T-cell (primary cell): ENCODE measurements around the gene ZKSCAN1. TPM values are rescaled to one million over a fixed set of nuclear protein-coding genes. Genes with fewer than 3 reads are reported as not detected.

Experiments
- ATAC-seq, 4 experiments: fragments of 200-7000 bp in 3 of 4; fragments of 150-1000 bp in 1 of 4; cut with Tn5 transposase; replicated peaks in 1 of 4; 1 replicate in 3 of 4; 2 replicates in 1 of 4; pipeline ENCODE4 v1.10.0; 2021; ENCODE audit warnings: moderate library complexity in 3 of 4, mild to moderate bottlenecking in 2 of 4, moderate number of reproducible peaks in 1 of 4
- CTCF ChIA-PET, 2 donors: fragments of 300-600 bp; sonication (Branson Sonifier 250); formaldehyde crosslinking; loops; one replicate each; lab custom pipeline; 2022; ENCODE audit warnings: antibody characterized with exemption in 2 of 2; lab: Charles Lee
- POLR2A ChIA-PET, 2 donors: fragments of 300-600 bp; sonication (Branson Sonifier 250); formaldehyde crosslinking; loops; one replicate each; lab custom pipeline; 2022; ENCODE audit warnings: antibody characterized with exemption in 2 of 2; lab: Charles Lee
- DNase-seq, 35 experiments: peaks; one replicate each; pipeline versions ENCODE4 v3.0.0 to v3.0.0-alpha.2; 2013 to 2023
- H3K27ac ChIP-seq: one replicate; pipeline ENCODE4 v1.5.1; 2013; ENCODE audit warnings: low read length
- H3K27me3 ChIP-seq, 2 experiments: replicated peaks in 1 of 2; 1 replicate in 1 of 2; 2 replicates in 1 of 2; pipeline versions ENCODE4 v1.6.1 to v1.7.0; 2013; ENCODE audit warnings: low read length in 1 of 2, mixed read lengths in 1 of 2; ENCODE audit not compliant: control insufficient read depth in 2 of 2, insufficient read depth in 2 of 2; ENCODE audit errors: extremely low read depth in 1 of 2
- H3K36me3 ChIP-seq, 2 donors: 1 replicate in 1 of 2; 2 replicates in 1 of 2; pipeline versions ENCODE4 v1.6.1 to v1.7.0; 2013; ENCODE audit warnings: low read length in 1 of 2; ENCODE audit not compliant: control insufficient read depth in 2 of 2, insufficient read depth in 1 of 2; ENCODE audit errors: extremely low read depth in 1 of 2
- H3K4me1 ChIP-seq, 2 experiments: 1 replicate in 1 of 2; 2 replicates in 1 of 2; pipeline versions ENCODE4 v1.6.1 to v1.7.0; 2013; ENCODE audit warnings: low read length in 2 of 2, mixed read lengths in 1 of 2; ENCODE audit not compliant: insufficient read depth in 2 of 2, control insufficient read depth in 1 of 2; ENCODE audit errors: extremely low read depth in 1 of 2
- H3K4me3 ChIP-seq, 2 donors: 1 replicate in 1 of 2; 2 replicates in 1 of 2; pipeline versions ENCODE4 v1.5.1 to v1.7.0; 2013; ENCODE audit warnings: mild to moderate bottlenecking in 2 of 2, low read length in 1 of 2, moderate library complexity in 1 of 2; ENCODE audit not compliant: control insufficient read depth in 1 of 2; ENCODE audit errors: extremely low read depth in 1 of 2
- H3K9me3 ChIP-seq: 2 replicates; pipeline ENCODE4 v1.7.0; 2013
- H3K27ac Mint-ChIP-seq, 2 donors: one replicate each; pipeline ENCODE4 v1.8.0; 2020 to 2021; ENCODE audit warnings: mild to moderate bottlenecking in 2 of 2, mixed read lengths in 2 of 2
- H3K27me3 Mint-ChIP-seq, 2 donors: one replicate each; pipeline ENCODE4 v1.8.0; 2021 to 2022; ENCODE audit warnings: mixed read lengths in 2 of 2
- H3K36me3 Mint-ChIP-seq: one replicate; pipeline ENCODE4 v1.8.0; 2021; ENCODE audit warnings: mixed read lengths
- H3K4me1 Mint-ChIP-seq, 3 donors: one replicate each; pipeline ENCODE4 v1.8.0; 2020 to 2022; ENCODE audit warnings: mixed read lengths in 3 of 3, mild to moderate bottlenecking in 1 of 3
- H3K4me3 Mint-ChIP-seq, 3 donors: one replicate each; pipeline ENCODE4 v1.8.0; 2020 to 2022; ENCODE audit warnings: mild to moderate bottlenecking in 3 of 3, mixed read lengths in 3 of 3, moderate library complexity in 3 of 3
- H3K9me3 Mint-ChIP-seq, 3 donors: one replicate each; pipeline ENCODE4 v1.8.0; 2020 to 2022; ENCODE audit warnings: mixed read lengths in 3 of 3
- WGBS: methylation state at CpG from one replicate; pipeline ENCODE4 v1.1.5; 2013; ENCODE audit warnings: missing lambda C conversion rate; ENCODE audit not compliant: insufficient coverage; 5-methylcytosine and 5-hydroxymethylcytosine counted together
- total RNA-seq, 35 experiments: library from RNA in 6 of 35; stranded (reverse) in 6 of 35; fragments of 120-200 nt in 1 of 35; gene quantifications; one replicate each; pipeline versions ENCODE4 v1.2.1 to v1.2.4 and lab custom pipeline; 2013 to 2026

The ZKSCAN1 gene
- total RNA-seq, 5 donors from 2014 or later (not counting 1 experiment from before 2014, with no cell fraction given), result 60.7 to 94.0 (median 86.8) TPM

GRCh38 chr7:99996755-99997544 lies 18.4 kb upstream of the ZKSCAN1 start:
- Mint-ChIP-seq H3K4me1 (peaks cover 15 to 20% (median 18%) of the 10 kb centered on the region in 3 donors), H3K4me3 (peak overlapping the region; percentile 69 to 79 (median 74)), H3K36me3 (no peaks in the 10 kb centered on the region), H3K27ac (peak overlapping the region; percentile 92 to 93), H3K27me3 (peaks cover 0 to 3% of the 10 kb centered on the region in 2 donors), H3K9me3 (no peaks in the 10 kb centered on the region)
- CTCF ChIA-PET, result interaction anchor here (0.5 to 1.5 kb wide), 3 partner anchors 18 to 79 kb away, joined by 4 to 5 read pairs (median 4); partner anchors contain the start of gene ZKSCAN1 (in 1 of the 2)
- DNase-seq (no peak), ATAC-seq (peak in 1 of 4 experiments; percentile 11)
- Histone ChIP-seq H3K36me3 (no peaks in the 10 kb centered on the region), H3K4me3 (peak overlapping the region; percentile 44 to 47), H3K4me1 (peaks cover 7 to 18% of the 10 kb centered on the region in 2 experiments), H3K27ac (peak overlapping the region; percentile 79), H3K27me3 (peaks cover 0 to 8% of the 10 kb centered on the region in 2 experiments), H3K9me3 (no peaks in the 10 kb centered on the region)
- POLR2A ChIA-PET, result interaction anchor here (0.7 to 1.0 kb wide), 2 partner anchors 16 to 81 kb away, joined by 3 to 7 read pairs; no protein-coding TSS in a partner anchor
- WGBS, result 57% methylated on average over 15 of the region's 15 CpGs

- ChIA-PET POLR2A (interaction anchor here in 1 of 2 donors (1.0 kb wide), 1 partner anchor 15 kb away, joined by 7 read pairs; no protein-coding TSS in a partner anchor), CTCF (interaction anchor here in 1 of 2 donors (0.5 kb wide), 1 partner anchor 29 kb away, joined by 4 read pairs; no protein-coding TSS in a partner anchor)
- no peaks in the 10 kb centered on the region for H3K36me3 Mint-ChIP-seq
- peaks cover 7 to 18% of the 10 kb centered on the region in 2 experiments for H3K4me1 ChIP-seq
- H3K27me3 ChIP-seq, result peaks cover 0 to 1% of the 10 kb centered on the region in 2 experiments
- WGBS, result 3% methylated on average over 30 of the region's 35 CpGs
- H3K9me3 ChIP-seq, result no peaks in the 10 kb centered on the region
- H3K36me3 ChIP-seq, result no peaks in the 10 kb centered on the region
- H3K27ac Mint-ChIP-seq, result peak overlapping the region; percentile 92 to 93
- peak overlapping the region; percentile 47 for H3K4me3 ChIP-seq
- H3K4me1 Mint-ChIP-seq, result peaks cover 15 to 20% (median 18%) of the 10 kb centered on the region in 3 donors
- peak overlapping the region; percentile 69 to 79 (median 74) for H3K4me3 Mint-ChIP-seq
- DNase-seq (peak; percentile 54 to 85 (median 67)), ATAC-seq (peak; percentile 91 to 98 (median 96))
- H3K27ac ChIP-seq, result peak overlapping the region; percentile 79
- H3K27me3 Mint-ChIP-seq, result peaks cover 0 to 3% of the 10 kb centered on the region in 2 donors
- H3K9me3 Mint-ChIP-seq, result no peaks in the 10 kb centered on the region
These were observed 17.8 kb upstream of the ZKSCAN1 start for GRCh38 chr7:99997545-99998137.

- Histone ChIP-seq H3K9me3 (no peaks in the 10 kb centered on the region), H3K4me1 (peaks cover 7 to 18% of the 10 kb centered on the region in 2 experiments), H3K27me3 (no peaks in the 10 kb centered on the region), H3K27ac (no peak overlapping the region), H3K36me3 (no peaks in the 10 kb centered on the region), H3K4me3 (no peak overlapping the region)
- ATAC-seq, result no peak
- ChIA-PET POLR2A (no interaction called here), CTCF (interaction anchor here in 1 of 2 donors (0.7 kb wide), 1 partner anchor 516 kb away, joined by 5 read pairs; no protein-coding TSS in a partner anchor)
- peaks cover 0 to under 1% of the 10 kb centered on the region in 2 donors for H3K27me3 Mint-ChIP-seq
- no peak overlapping the region for H3K4me3 Mint-ChIP-seq
- DNase-seq, result no peak
- no peak overlapping the region for H3K27ac Mint-ChIP-seq
- no peaks in the 10 kb centered on the region for H3K9me3 Mint-ChIP-seq
- H3K4me1 Mint-ChIP-seq, result peaks cover 15 to 20% (median 18%) of the 10 kb centered on the region in 3 donors
- 87% methylated on average over 12 of the region's 13 CpGs for WGBS
- H3K36me3 Mint-ChIP-seq, result no peaks in the 10 kb centered on the region
These were observed 15.2 kb upstream of the ZKSCAN1 start for GRCh38 chr7:100000239-100000638.

- CTCF ChIA-PET, result no interaction called here
- 54% methylated on average over 2 of the region's 14 CpGs for WGBS
- no peak for ATAC-seq
- H3K9me3 Mint-ChIP-seq, result no peaks in the 10 kb centered on the region
- POLR2A ChIA-PET, result interaction anchor here in 1 of 2 donors (0.5 kb wide), 1 partner anchor 13 kb away, joined by 3 read pairs; no protein-coding TSS in a partner anchor
- no peak overlapping the region for H3K4me3 ChIP-seq
- no peak overlapping the region for H3K27ac ChIP-seq
- no peaks in the 10 kb centered on the region for H3K36me3 ChIP-seq
- H3K4me3 Mint-ChIP-seq, result no peak overlapping the region
- H3K36me3 Mint-ChIP-seq, result no peaks in the 10 kb centered on the region
- DNase-seq, result no peak
- H3K4me1 ChIP-seq, result no peaks in the 10 kb centered on the region
- no peaks in the 10 kb centered on the region for H3K9me3 ChIP-seq
- peaks cover 0 to 8% of the 10 kb centered on the region in 2 experiments for H3K27me3 ChIP-seq
- peaks cover 5 to 8% of the 10 kb centered on the region in 2 donors for H3K27me3 Mint-ChIP-seq
- no peaks in the 10 kb centered on the region for H3K4me1 Mint-ChIP-seq
- H3K27ac Mint-ChIP-seq, result no peak overlapping the region
These were observed 11.4 kb upstream of the ZKSCAN1 start for GRCh38 chr7:100003711-100004661.

- DNase-seq, result no peak
- WGBS, result no CpG with 5 or more reads among the region's 3 CpGs
- H3K36me3 ChIP-seq, result no peaks in the 10 kb centered on the region
These were observed 7.5 kb upstream of the ZKSCAN1 start for GRCh38 chr7:100007887-100008286.

More at GRCh38 chr7:100007887-100008286, 7.5 kb upstream of the ZKSCAN1 start:
- Mint-ChIP-seq H3K36me3 (no peaks in the 10 kb centered on the region), H3K27me3 (peaks cover 5 to 9% of the 10 kb centered on the region in 2 donors), H3K9me3 (no peaks in the 10 kb centered on the region), H3K27ac (no peak overlapping the region), H3K4me1 (peaks cover 0 to 2% (median 0%) of the 10 kb centered on the region in 3 donors), H3K4me3 (no peak overlapping the region)
- H3K27me3 ChIP-seq, result peaks cover 0 to 20% of the 10 kb centered on the region in 2 experiments
- CTCF ChIA-PET, result no interaction called here
- no peaks in the 10 kb centered on the region for H3K9me3 ChIP-seq
- no peak for ATAC-seq
- POLR2A ChIA-PET, result interaction anchor here in 1 of 2 donors (0.7 kb wide), 1 partner anchor 30 kb away, joined by 3 read pairs; no protein-coding TSS in a partner anchor
- H3K27ac ChIP-seq, result no peak overlapping the region
- no peaks in the 10 kb centered on the region for H3K4me1 ChIP-seq
- H3K4me3 ChIP-seq, result no peak overlapping the region
